ENCODE measurements around the gene N4BP2.
"Not testable (repeated sequence)": the region's sequence is repeated elsewhere in the genome, so short reads cannot be mapped to it uniquely, and the experiment has no call there.

- not testable (repeated sequence) for TF ChIP-seq POLR2AphosphoS5 (IDR thresholded peaks at IDR 0.05)
- TF ChIP-seq, protein P1, sequence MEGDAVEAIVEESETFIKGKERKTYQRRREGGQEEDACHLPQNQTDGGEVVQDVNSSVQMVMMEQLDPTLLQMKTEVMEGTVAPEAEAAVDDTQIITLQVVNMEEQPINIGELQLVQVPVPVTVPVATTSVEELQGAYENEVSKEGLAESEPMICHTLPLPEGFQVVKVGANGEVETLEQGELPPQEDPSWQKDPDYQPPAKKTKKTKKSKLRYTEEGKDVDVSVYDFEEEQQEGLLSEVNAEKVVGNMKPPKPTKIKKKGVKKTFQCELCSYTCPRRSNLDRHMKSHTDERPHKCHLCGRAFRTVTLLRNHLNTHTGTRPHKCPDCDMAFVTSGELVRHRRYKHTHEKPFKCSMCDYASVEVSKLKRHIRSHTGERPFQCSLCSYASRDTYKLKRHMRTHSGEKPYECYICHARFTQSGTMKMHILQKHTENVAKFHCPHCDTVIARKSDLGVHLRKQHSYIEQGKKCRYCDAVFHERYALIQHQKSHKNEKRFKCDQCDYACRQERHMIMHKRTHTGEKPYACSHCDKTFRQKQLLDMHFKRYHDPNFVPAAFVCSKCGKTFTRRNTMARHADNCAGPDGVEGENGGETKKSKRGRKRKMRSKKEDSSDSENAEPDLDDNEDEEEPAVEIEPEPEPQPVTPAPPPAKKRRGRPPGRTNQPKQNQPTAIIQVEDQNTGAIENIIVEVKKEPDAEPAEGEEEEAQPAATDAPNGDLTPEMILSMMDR (IDR thresholded peaks at IDR 0.05): not testable (repeated sequence)
Measured at GRCh38 chr4:40107150-40107549, 50.5 kb downstream of the N4BP2 start.

All from breast epithelium (tissue), 3 donors.